Measurements from ENCODE around the gene LYPD8. TPM values are rescaled to one million over a fixed set of nuclear protein-coding genes. Genes with fewer than 3 reads are reported as not detected.

LYPD8 gene
- total RNA-seq, 2 donors from 2014 or later, result 40.8 to 310 TPM

GRCh38 chr1:248702714-248703113 lies 52.8 kb downstream of the LYPD8 start, which contains the start of gene OR14I1:
Gene OR14I1, minus strand, starts transcription at chr1:248702766.
- Histone ChIP-seq H3K4me3 (no peak within 1 kb of the TSS), H3K27ac (no peak within 1 kb of the TSS), H3K9ac (ENCODE audit: low read depth in 2 of 2, low read length in 2 of 2) (no peak within 1 kb of the TSS), H3K9me3 (no peaks in the 10 kb centered on the region), H3K27me3 (no peaks in the 10 kb centered on the region), H3K36me3 (no peaks in the 10 kb centered on the region), H3K4me1 (no peaks in the 10 kb centered on the region)
- TF ChIP-seq, protein P1, sequence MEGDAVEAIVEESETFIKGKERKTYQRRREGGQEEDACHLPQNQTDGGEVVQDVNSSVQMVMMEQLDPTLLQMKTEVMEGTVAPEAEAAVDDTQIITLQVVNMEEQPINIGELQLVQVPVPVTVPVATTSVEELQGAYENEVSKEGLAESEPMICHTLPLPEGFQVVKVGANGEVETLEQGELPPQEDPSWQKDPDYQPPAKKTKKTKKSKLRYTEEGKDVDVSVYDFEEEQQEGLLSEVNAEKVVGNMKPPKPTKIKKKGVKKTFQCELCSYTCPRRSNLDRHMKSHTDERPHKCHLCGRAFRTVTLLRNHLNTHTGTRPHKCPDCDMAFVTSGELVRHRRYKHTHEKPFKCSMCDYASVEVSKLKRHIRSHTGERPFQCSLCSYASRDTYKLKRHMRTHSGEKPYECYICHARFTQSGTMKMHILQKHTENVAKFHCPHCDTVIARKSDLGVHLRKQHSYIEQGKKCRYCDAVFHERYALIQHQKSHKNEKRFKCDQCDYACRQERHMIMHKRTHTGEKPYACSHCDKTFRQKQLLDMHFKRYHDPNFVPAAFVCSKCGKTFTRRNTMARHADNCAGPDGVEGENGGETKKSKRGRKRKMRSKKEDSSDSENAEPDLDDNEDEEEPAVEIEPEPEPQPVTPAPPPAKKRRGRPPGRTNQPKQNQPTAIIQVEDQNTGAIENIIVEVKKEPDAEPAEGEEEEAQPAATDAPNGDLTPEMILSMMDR (IDR thresholded peaks at IDR 0.05), result no peak
- no peak for DNase-seq
- intact Hi-C loops (cut with DNase I), result no loop called here

- Histone ChIP-seq H3K27ac (no peak overlapping the region), H3K9ac (ENCODE audit: low read depth in 2 of 2, low read length in 2 of 2) (no peak overlapping the region), H3K4me1 (no peaks in the 10 kb centered on the region), H3K36me3 (no peaks in the 10 kb centered on the region), H3K9me3 (no peaks in the 10 kb centered on the region), H3K4me3 (no peak overlapping the region), H3K27me3 (no peaks in the 10 kb centered on the region)
- DNase-seq, result no peak
- TF ChIP-seq, protein P1 (IDR thresholded peaks at IDR 0.05), result no peak
- intact Hi-C loops (cut with DNase I), result loop anchor here (2.0 kb wide), 1 partner anchor 108 kb away; no protein-coding TSS in a partner anchor
Observed at GRCh38 chr1:248699099-248699498, 56.5 kb downstream of the LYPD8 start.

DNA sequence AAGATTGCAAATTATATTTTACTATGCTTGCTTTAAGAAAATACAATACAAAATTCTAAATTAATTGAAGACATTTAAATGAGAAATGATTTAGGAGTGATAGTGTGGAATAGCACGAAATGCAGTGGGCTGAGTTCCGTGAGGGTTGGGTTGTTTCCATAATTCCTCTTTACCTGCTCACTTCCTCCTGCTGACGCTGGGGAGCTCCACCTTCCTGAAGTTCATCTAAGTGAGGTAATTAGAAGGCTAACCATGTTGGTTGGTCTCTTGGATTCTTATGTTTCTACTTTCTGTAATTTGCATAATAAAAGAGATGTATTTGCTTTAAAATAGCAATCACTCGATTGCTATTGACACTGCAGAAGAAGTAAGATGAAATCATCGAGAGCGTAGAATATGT lies 57.7 kb downstream of the LYPD8 start:
- TF ChIP-seq, protein P1 (IDR thresholded peaks at IDR 0.05), result peak; percentile 28
- no peaks in the 10 kb centered on the region for H3K27me3 ChIP-seq
- intact Hi-C loops (cut with DNase I), result loop anchor here (2.0 kb wide), 1 partner anchor 109 kb away; no protein-coding TSS in a partner anchor
- H3K9ac ChIP-seq (ENCODE audit: low read depth in 2 of 2, low read length in 2 of 2), result no peak overlapping the region
- no peaks in the 10 kb centered on the region for H3K9me3 ChIP-seq
- H3K4me1 ChIP-seq, result no peaks in the 10 kb centered on the region
- no peak overlapping the region for H3K27ac ChIP-seq
- no peaks in the 10 kb centered on the region for H3K36me3 ChIP-seq
- H3K4me3 ChIP-seq, result no peak overlapping the region
- DNase-seq, result no peak

DNA sequence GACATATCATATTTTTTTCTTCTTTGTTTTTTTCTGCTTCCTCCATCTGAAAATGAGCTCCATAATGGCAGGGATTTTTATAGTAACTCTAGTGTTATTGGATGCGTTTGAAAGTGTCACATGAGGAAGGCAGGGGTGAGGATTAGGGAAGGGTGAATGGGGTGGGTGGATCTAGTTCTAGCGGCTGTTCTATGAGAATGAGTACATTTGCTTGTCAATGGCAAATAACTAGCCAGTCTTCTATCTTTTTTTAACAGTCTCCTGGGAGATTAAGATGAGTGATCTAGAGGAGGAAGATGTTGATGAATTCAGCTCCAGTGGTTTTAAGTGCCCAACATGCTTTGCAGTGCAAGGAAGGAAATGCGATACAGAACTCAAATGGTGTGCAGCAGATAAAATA lies 58.8 kb downstream of the LYPD8 start:
- Histone ChIP-seq H3K9ac (ENCODE audit: low read depth in 2 of 2, low read length in 2 of 2) (no peak overlapping the region), H3K9me3 (no peaks in the 10 kb centered on the region), H3K27ac (no peak overlapping the region), H3K27me3 (no peaks in the 10 kb centered on the region), H3K4me3 (no peak overlapping the region), H3K36me3 (no peaks in the 10 kb centered on the region), H3K4me1 (no peaks in the 10 kb centered on the region)
- intact Hi-C loops (cut with DNase I), result no loop called here
- TF ChIP-seq, protein P1 (IDR thresholded peaks at IDR 0.05), result no peak
- no peak for DNase-seq

DNA sequence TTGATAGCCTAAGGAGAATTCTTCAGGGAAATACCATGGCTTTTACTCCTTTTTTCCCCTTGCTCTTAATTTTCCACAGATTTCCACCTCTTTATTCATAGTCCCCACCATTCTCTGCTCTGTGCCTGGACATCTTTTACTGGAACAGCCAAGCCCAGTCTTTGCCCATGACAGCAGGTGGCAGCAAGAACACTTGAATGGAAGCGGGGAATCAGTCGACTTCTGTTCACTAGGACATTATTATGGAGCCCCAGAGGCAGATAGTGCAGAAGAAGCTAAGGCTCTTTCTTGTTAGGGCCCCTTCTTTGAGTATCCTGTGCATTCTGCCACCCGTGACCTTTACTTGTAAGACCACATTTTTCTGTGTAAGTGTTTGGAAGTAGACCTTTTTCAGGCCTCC lies 59.3 kb downstream of the LYPD8 start:
- H3K36me3 ChIP-seq, result no peaks in the 10 kb centered on the region
- DNase-seq, result peak; percentile 49
- intact Hi-C loops (cut with DNase I), result no loop called here

More for the DNA sequence above, 59.3 kb downstream of the LYPD8 start:
- Histone ChIP-seq H3K9me3 (no peaks in the 10 kb centered on the region), H3K27me3 (no peaks in the 10 kb centered on the region), H3K4me1 (no peaks in the 10 kb centered on the region), H3K9ac (ENCODE audit: low read depth in 2 of 2, low read length in 2 of 2) (no peak overlapping the region), H3K4me3 (no peak overlapping the region), H3K27ac (no peak overlapping the region)
- TF ChIP-seq, protein P1 (IDR thresholded peaks at IDR 0.05), result peak; percentile 39

Measured in colonic mucosa (tissue), 4 donors.